Lung (tissue), 12 donors: ENCODE measurements around the gene TMEM178B. TPM values are rescaled to one million over a fixed set of nuclear protein-coding genes. Genes with fewer than 3 reads are reported as not detected.

Experiments
- ATAC-seq: fragments of 200-7000 bp; cut with Tn5 transposase; one replicate; pipeline ENCODE4 v1.9.1; 2020; ENCODE audit warnings: moderate number of reproducible peaks; ENCODE audit not compliant: insufficient read depth, low FRiP score
- DNase-seq, 3 donors: peaks; one replicate each; pipeline ENCODE4 v3.0.0-alpha.2; 2013 to 2017
- H3K27ac ChIP-seq, 2 donors: one replicate each; pipeline ENCODE4 v1.5.1; 2013; ENCODE audit warnings: mild to moderate bottlenecking in 2 of 2, moderate library complexity in 2 of 2, control low read depth in 1 of 2, inconsistent platforms in 1 of 2, low read depth in 1 of 2, low read length in 1 of 2
- H3K27me3 ChIP-seq, 3 donors: one replicate each; pipeline ENCODE4 v1.5.1; 2013; ENCODE audit warnings: low read length in 2 of 3; ENCODE audit not compliant: control insufficient read depth in 3 of 3, insufficient read depth in 3 of 3
- H3K36me3 ChIP-seq, 4 donors: one replicate each; pipeline ENCODE4 v1.5.1; 2013; ENCODE audit warnings: low read length in 4 of 4, mild to moderate bottlenecking in 1 of 4, moderate library complexity in 1 of 4; ENCODE audit not compliant: control insufficient read depth in 4 of 4, insufficient read depth in 4 of 4
- H3K4me1 ChIP-seq, 5 donors: one replicate each; pipeline ENCODE4 v1.5.1; 2013; ENCODE audit warnings: low read length in 5 of 5, mild to moderate bottlenecking in 2 of 5, moderate library complexity in 1 of 5; ENCODE audit not compliant: control insufficient read depth in 5 of 5, insufficient read depth in 5 of 5
- H3K4me3 ChIP-seq: one replicate; pipeline ENCODE4 v1.5.1; 2013; ENCODE audit warnings: mild to moderate bottlenecking, control low read depth, moderate library complexity
- H3K9ac ChIP-seq, 2 donors: one replicate each; pipeline ENCODE4 v1.5.1; 2013; ENCODE audit warnings: low read length in 2 of 2, control low read depth in 1 of 2; ENCODE audit not compliant: insufficient read depth in 1 of 2
- H3K9me3 ChIP-seq, 4 donors: one replicate each; pipeline ENCODE4 v1.5.1; 2013; ENCODE audit warnings: low read length in 3 of 4, mild to moderate bottlenecking in 1 of 4, moderate library complexity in 1 of 4; ENCODE audit not compliant: control insufficient read depth in 4 of 4, insufficient read depth in 3 of 4
- whole genome bisulfite sequencing, 2 donors: extraction: QIAGEN DNeasy Blood & Tissue Kit; methylation state at CpG; one replicate each; pipeline ENCODE4 v1.1.7; 2013; 5-methylcytosine and 5-hydroxymethylcytosine counted together
- polyA plus RNA-seq, 2 donors: library from polyadenylated mRNA; stranded (reverse); fragments of 200-250 nt; gene quantifications; one replicate each; pipeline ENCODE4 v1.2.1, GENCODE V29; 2013
- total RNA-seq, 2 donors: library from RNA; depleted of rRNA in 1 of 2; stranded (reverse); fragments of >200 nt in 1 of 2; gene quantifications; one replicate each; pipeline ENCODE4 v1.2.1, GENCODE V29; 2014 to 2021
- TF ChIP-seq, protein P1 (sequence below): IDR thresholded peaks from 2 replicates; pipeline ENCODE4 v1.5.1; 2012; ENCODE audit warnings: mild to moderate bottlenecking; ENCODE audit errors: control extremely low read depth, extremely low read depth
- donor health status: control.
- donor health status: control.
- donor health status: Bipolar disorder and iron deficiency.
- donor health status: healthy.
- donor health status: DM: yes; HTN: yes; CAD: no.

Gene TMEM178B
- total and polyA plus RNA-seq, 4 donors: 0.04 to 2.4 (median 0.48) TPM

DNA sequence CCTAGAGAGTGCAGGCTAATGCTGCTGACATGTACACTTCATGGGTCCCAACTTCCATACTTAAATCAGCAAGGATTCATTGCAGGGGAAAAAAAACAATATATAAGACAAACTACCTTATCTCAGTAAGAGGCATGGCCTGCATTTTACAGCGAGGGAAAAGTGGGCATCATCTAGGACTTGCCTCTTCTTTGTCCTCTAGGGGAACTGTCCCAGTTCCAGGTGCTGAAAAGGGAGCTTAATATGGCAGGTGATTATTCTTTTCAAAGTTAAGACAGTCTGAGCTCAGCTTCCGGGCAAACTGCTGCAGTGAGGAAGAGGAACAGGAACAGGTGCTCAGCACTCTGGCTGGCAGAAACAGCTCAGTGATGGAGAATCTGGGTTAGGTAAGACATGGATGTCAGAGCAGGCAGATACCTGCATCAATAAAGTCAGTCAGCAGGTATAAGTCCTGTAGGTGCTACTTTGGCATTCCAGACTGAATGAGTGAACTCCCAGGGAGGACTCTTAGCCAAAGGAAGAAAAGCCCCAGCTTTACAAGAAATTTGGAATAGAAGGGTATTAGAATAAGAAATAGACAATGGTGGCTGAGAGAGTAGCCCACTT is 147.2 kb downstream of the TMEM178B start:
- no peak overlapping the region for H3K4me3 ChIP-seq
- peaks cover 0 to 4% (median 0%) of the 10 kb centered on the region in 4 donors for H3K9me3 ChIP-seq
- DNase-seq: peak in 2 of 3 donors; percentile 22 to 40
- WGBS, 2 donors: 31 to 41% methylated on average over 2 of the region's 2 CpGs
- ATAC-seq: no peak
- H3K4me1 ChIP-seq: no peaks in the 10 kb centered on the region
- no peak overlapping the region for H3K27ac ChIP-seq
- H3K27me3 ChIP-seq: no peaks in the 10 kb centered on the region
- TF ChIP-seq, protein P1, sequence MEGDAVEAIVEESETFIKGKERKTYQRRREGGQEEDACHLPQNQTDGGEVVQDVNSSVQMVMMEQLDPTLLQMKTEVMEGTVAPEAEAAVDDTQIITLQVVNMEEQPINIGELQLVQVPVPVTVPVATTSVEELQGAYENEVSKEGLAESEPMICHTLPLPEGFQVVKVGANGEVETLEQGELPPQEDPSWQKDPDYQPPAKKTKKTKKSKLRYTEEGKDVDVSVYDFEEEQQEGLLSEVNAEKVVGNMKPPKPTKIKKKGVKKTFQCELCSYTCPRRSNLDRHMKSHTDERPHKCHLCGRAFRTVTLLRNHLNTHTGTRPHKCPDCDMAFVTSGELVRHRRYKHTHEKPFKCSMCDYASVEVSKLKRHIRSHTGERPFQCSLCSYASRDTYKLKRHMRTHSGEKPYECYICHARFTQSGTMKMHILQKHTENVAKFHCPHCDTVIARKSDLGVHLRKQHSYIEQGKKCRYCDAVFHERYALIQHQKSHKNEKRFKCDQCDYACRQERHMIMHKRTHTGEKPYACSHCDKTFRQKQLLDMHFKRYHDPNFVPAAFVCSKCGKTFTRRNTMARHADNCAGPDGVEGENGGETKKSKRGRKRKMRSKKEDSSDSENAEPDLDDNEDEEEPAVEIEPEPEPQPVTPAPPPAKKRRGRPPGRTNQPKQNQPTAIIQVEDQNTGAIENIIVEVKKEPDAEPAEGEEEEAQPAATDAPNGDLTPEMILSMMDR: no peak
- H3K9ac ChIP-seq: no peak overlapping the region
- no peaks in the 10 kb centered on the region for H3K36me3 ChIP-seq

GRCh38 chr7:141225916-141226618 is 152.2 kb downstream of the TMEM178B start:
- TF ChIP-seq, protein P1: no peak
- Histone ChIP-seq H3K36me3 (no peaks in the 10 kb centered on the region), H3K9me3 (peaks cover 0 to 4% (median 0%) of the 10 kb centered on the region in 4 donors), H3K4me3 (no peak overlapping the region), H3K4me1 (no peaks in the 10 kb centered on the region), H3K27ac (no peak overlapping the region), H3K9ac (no peak overlapping the region), H3K27me3 (no peaks in the 10 kb centered on the region)
- 84 to 89% methylated on average over 8 of the region's 8 CpGs for WGBS, 2 donors
- no peak for ATAC-seq
- DNase-seq: no peak

GRCh38 chr7:141227454-141227853 is 153.6 kb downstream of the TMEM178B start:
- TF ChIP-seq, protein P1: no peak
- H3K27me3 ChIP-seq: no peaks in the 10 kb centered on the region
- H3K4me3 ChIP-seq: no peak overlapping the region
- no peak for DNase-seq
- H3K9ac ChIP-seq: no peak overlapping the region
- peaks cover 0 to 4% (median 0%) of the 10 kb centered on the region in 4 donors for H3K9me3 ChIP-seq
- H3K4me1 ChIP-seq: no peaks in the 10 kb centered on the region
- no peak for ATAC-seq
- H3K36me3 ChIP-seq: no peaks in the 10 kb centered on the region
- no peak overlapping the region for H3K27ac ChIP-seq
- WGBS, 2 donors: 62 to 69% methylated on average over 4 of the region's 4 CpGs
